NCI-H2196 (cell line): ENCODE results near the gene HOXA11.

Experiments
- DNase-seq: peaks from one replicate; lab custom pipeline; 2025; ENCODE audit not compliant: unreplicated experiment; lab: John Stamatoyannopoulos, UW

Gene HOXA11

DNA sequence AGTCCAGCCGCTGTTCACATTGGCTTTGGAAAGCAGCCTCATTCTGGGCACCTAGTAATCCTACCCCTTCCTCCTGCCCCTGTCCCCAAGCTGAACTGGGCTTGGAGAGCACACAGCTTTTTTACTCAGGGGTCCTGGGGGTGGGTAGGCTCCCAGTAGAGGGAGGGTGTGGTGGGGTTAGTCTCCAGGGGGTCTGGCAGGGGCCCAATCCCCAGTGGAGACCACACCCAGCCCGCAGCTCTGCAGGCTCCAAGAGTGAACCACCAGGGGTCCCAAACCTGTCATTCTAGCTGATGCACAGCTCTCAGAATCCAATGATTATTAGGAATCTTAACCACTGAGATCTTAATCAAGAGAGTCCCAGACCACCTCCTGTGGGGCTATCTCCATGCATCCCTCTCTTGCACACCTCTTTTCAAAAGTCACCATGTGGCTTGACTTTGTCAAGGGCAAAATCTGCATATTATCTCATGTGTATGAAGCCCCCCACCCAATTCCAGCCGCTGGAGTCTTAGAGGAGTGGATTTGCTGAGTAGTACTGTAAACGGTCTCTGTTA lies 2.7 kb downstream of the HOXA11 start:
- DNase-seq, result no peak

DNA sequence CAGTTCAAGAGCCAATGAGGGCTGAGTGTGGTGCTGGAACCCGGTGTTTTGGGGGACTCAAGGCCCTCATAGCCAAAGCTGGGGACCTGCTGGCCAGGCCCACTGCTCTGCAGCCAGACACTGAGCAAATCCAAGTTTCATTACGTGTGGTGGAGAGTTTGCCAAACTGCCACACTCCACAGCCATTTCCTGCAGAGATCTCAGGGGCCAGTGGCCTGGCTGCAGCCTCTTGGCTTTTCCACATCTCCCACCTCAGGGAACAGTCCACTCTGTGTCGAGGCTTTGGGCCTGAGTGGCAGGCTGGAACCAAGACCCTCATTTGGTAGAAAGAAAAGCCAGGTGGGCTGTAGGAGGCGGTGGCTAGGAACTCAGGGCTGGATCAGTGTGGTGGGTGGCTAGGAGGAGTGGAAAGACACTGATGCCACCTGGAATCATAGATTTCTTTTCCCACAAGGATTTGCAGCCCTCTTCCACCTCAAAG lies 3.2 kb downstream of the HOXA11 start:
- DNase-seq, result no peak

DNA sequence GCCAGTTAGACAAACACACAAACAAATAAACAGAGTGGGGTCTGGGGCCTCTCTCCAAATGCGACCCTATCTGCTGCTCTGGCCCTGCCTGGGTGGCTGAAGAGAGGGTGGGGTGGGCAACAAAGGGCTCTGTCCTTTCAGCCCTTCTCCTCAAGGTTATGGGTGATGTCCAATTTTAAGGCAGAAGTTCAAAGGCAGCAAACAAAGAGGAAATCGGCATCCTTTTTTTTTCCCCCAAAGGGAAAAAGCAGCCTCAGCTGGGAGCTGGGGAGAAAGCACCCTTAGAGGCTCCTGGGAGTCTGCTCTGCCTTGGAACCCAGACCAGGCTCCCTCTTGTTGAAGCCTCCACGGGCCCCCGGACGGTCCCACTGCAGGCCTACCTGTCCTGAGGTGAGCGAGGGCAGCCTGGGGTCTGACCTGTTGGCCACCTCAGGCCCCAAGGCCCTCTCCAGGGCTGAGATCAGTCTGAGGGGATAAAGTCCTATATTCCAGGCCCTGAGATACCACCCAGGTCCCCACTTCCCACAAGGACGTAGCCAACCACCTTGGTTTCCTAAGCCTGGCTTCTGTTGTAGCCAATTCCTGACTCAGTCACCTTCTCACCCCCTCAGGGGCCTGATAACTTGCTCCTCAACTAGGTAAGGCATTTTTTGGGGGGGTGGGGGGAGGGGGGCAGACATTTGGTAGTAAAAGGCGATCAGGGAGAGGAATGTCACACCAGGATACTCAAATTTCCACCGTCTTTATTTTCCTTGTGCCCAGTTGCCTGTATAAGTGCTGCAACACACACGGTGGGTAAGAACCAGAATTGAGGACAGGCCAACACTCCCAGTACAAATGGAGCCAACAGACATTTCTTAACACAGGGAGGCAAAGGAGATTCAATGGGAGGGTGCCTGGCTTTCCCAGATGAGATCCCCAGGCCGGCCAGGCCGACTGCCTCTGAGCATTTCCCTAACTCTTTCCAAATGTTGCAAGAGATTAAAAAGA lies 4.3 kb downstream of the HOXA11 start:
- DNase-seq, result no peak

DNA sequence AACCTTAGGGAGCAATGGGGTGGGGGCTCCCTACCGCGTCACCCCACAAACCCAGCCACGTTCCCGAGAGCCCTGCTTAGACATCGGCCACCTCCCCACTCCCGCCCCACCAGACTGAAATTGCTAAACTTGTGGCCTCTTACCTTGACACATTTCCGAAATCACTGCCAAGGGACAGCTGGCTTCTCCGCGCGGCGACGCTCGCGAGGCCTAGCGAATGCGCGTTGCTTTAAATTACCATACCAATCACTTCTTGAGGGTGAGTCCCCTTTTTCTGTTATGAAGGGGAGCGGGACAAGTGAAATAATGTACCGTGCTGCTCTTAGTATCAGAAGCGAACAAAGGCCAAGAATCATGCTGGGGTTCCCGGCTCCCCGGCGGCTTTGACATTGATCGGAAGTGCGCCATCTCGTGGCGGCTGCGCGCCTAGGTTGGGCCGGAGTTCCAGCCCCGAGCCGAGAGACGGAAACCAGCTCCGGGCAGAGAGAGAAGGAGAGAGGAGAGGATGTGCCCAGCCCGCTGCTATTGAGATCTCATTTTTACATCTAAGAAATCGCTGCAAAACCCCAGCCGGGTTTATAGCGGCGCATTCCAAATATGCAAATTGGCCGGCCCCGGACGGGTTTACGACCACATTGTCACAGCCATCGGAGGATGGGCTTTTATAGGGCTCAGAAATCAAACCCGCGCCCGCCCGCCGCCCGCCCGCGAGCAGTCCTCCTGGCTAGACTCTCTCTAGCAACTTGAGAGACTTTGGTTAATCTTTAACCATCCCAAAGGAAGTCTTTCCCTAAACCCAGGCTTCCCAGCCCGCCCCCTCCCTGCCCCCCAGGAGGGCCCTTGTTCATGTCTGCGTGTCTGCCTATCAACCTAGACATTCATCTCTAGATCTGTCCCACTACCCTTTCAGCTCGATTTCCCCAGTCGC lies 5.3 kb downstream of the HOXA11 start:
- DNase-seq, result no peak

DNA sequence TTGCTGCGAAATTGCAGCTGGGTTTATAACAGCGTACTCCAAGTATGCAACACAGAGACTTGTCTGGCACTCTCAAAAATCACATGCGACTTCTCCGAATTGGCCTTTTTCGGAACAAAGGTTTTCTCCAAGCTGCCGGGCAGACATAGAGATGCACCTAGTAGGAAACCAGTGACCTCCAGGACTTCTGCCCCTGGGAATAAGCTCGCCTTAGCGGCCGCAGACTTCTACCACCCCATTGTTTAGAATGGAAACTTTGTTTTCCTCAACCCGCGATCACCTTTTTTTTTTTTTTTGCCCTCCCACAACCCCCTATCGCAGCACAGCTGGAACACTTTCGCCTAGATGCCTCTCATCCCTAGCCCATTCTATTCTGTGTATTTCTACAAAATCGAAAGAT lies 6.0 kb downstream of the HOXA11 start:
- no peak for DNase-seq

DNA sequence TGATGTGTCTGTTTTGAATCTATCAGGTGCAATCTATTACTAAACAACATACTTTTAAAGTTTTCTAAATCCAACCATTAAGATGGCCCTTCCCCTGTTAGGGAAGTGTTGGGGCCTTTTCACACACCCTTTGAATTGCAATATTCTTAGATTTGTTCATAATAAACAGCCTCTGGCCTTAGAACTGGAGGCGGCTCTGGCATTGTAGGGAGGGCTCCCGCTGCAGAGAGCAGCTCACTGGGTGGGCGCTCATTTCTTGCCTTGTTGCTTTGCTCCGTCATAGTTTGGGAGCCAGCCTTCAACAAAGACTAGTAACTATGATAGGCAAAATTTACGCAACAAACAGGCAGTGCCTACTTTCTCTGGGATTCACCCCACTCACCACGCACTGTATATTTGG lies 6.7 kb downstream of the HOXA11 start:
- no peak for DNase-seq

DNA sequence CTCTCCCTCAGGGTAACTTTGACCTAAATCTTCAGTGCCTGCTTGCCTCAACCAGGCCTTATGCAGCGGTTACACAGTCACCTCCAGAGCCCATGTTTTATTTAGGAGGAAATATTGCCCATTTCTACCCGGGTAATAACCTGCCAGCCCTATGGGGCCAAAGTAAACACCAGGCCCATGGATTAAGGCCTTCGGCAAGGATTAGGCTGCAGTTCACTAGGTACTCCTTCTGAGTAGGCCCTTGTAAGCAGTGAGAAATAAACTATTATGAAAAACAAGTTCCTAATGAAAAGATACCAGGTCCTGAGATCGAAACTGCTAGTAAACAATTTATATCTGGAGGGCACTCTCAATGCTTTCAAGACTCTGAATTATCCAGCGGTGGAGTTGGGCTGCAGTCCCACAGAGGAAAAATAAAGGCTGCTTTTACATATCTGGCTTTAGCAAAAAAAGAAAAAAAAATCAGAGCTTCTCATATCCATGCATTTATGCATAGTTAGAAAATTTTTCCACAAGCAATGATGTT lies 7.2 kb downstream of the HOXA11 start:
- DNase-seq, result no peak

DNA sequence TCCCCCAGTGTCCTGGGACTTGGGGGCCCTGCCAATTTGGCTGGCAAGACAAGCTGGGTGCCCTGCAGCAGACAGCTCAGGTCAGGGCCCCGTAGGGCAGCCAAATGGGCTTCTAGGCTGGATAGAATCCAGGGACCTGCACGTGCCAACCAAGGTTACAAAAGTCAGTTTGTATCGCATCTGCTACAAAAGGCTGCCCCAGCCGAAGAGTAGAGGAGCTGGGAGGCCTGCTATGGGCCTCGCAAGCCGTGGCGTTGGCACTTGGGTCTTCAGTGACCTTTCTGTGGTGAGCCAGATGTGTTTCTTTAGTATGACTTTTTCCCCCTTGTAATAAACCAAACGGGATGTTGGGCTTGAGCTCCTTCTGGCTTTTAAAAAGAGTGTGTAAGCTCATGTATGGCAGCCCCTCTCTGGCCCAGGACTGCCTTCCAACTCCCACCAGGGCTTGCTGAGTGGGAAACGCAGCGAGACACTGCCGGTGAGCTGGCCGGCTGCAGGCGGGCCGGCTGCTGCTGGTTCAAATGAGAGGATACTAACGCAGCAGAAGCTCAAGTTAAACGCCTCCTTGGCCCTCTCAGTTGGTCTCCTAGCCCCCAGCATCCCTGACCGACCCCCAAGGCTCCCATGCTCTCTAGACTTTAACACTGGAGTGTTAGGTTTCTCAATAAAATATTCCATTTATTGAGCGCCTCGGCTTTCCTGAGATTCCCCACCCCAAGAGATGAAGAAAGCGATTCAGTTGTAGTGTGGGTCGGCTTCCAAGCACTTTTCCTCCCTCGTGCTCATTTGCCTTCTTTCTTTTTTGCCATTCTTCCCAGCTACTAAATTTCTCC lies 7.9 kb downstream of the HOXA11 start:
- DNase-seq, result no peak

DNA sequence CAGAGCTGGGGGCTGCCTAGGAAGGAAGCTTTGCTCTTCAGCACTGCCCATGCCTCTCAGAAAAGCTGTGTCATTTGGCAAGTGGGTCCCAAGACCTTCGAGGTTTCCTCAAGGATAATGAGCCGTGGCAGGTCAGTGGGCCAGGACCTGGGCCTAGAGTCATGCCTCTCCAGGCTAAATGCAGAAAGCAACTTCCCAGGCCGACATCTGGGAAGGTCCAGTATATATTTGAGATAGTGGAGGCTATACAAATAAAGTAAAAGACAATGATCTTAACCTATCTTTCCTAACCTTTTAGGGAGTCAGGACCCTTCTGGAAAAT lies 8.5 kb downstream of the HOXA11 start:
- no peak for DNase-seq

DNA sequence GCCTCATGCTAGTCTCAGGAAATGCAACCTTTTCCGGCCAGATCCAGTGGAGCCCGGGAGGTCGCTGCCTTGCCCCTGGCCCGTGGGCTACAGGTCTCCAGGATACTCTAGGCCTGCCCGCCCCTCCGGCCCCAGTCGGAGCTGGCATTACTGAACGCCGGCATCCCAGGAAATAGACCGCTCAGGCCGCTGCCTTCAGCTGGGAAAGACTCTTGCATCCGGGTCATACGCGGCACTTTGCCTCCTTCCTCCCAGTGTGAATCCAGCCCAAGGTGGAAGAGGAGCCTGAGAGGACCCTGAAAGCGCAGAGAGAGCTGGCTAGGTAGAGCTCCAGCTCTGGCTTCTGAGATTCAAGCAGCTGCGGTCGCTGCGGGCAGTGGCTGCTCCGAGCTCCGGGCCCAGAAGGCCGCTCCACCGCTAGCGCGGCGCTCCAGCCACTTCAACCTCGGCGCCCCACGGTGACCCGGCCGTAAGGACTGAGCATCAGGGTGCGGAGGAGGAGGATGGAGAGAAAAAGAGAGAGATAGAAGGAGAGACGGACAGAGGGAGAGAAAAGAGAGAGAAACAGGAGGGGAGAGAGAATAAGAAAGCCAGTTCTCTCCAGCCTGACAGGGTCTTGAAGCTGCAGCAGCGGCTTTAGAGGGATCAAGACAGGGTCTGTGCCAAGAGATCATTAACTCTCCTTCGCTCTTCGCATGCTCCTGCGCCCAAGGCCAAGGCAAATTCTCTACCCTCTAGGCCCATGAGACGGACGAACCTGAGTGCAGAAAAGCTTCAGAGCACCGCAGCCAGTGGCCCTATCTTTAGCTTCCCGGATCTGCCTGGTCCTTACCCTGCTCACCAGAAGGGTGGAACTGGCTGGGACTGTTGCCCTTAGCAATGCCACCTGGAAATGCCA lies 9.2 kb downstream of the HOXA11 start:
- DNase-seq, result no peak

DNA sequence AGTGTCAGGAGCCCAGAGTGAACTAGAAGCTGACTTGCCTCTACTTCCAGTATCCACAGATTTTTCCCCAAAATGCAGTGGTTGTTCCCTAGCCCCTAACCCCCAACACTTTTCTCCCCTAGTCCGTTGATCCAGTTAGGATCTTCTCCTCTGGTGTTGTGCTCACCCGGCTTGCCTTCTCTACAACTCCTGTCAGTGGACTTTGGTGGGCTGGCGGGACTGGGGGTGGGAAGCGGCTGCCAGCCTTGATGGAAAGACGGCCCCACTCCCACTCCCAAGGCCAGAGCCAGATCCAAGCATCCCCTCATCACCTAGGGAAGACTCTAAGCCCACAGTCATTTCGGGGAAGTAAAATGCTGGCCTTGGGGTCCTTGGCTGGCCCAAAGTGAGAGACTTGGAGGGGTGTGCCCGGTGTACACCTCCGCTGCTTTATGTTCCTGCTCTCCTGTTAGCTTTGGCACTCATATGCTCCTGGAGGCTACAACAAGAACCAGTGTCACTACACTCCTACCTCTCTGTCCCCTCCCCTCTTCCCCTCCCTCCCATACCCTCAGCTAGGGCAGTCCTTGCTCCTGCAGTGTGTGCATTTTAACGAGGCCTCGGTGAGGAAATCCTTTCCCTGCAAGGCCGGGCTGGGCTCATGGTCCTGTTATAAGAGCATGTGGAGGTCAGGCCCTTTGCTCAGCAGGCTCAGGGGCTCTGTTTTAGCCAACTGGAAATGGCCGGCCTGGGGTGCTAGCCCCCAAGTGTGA lies 10.0 kb downstream of the HOXA11 start:
- DNase-seq, result no peak

DNA sequence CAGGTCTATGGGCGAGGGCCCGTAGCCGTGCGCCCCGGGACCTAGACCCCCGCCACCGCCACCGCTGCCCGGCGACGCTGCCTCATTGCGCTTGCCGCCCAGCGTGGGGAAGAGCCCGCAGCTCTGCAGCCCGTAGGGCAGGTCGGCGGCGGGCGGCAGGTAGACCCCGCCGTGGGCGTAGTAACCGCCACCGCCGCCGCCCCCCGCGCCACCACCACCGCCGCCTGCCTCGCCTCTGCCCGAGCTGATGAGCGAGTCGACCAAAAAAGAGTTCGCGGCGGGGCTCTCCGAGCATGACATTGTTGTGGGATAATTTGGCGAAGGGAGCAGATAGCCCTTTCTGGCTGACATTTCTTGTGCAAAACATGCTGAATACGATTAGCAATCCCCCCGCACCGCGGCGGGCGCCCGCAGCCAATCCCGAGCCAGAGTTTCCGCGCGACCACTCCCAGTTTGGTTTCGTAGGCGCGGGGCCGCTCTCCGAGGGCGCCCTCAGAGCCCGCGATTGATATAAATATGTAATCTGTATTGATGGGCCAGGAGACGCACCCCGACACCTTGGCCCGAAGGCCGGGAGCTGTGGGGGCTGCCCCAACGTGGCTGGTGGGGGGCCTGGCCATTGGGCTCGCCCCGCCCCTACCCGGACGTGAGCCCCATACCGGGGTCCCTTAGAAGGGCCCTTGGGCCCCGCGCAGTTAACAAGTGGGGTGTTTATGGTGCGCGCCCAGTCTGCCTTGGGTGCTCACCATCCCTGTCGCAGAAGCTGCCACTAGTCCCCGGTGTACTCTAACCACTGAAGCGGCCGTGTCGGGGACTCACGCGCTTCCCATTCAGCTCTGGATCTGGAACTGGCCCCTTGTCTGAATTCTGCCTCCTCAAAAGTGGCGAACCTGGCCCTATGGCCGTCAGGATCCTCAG lies 10.8 kb downstream of the HOXA11 start, which contains the start of gene HOXA10:
HOXA10 (minus strand) TSS at position 365 of the 918 bp plus-strand sequence; CDS start at position 351, 14 bp downstream.
- no peak for DNase-seq

DNA sequence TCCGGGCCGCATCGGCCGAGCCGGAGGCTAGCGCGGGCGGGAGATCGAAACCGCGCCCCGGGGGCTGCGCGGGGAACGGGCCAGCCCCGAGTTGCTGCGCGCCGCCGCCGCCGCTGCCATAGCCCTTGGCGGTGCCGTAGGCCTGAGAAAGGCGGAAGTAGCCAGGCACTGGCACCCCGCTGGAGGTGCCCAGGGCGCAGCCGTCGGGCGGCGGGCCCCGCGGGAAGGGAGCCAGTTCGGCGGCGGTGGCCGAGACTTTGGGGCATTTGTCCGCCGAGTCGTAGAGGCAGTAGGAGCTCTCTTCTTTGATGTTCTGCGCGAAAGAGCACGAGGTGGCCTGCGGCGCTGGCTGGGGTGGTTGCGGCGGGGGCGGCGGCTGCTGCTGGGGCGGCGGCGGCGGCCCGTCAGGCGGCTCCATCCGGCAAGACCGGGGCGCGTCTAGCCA lies 11.5 kb downstream of the HOXA11 start:
- peak; percentile 52 for DNase-seq

DNA sequence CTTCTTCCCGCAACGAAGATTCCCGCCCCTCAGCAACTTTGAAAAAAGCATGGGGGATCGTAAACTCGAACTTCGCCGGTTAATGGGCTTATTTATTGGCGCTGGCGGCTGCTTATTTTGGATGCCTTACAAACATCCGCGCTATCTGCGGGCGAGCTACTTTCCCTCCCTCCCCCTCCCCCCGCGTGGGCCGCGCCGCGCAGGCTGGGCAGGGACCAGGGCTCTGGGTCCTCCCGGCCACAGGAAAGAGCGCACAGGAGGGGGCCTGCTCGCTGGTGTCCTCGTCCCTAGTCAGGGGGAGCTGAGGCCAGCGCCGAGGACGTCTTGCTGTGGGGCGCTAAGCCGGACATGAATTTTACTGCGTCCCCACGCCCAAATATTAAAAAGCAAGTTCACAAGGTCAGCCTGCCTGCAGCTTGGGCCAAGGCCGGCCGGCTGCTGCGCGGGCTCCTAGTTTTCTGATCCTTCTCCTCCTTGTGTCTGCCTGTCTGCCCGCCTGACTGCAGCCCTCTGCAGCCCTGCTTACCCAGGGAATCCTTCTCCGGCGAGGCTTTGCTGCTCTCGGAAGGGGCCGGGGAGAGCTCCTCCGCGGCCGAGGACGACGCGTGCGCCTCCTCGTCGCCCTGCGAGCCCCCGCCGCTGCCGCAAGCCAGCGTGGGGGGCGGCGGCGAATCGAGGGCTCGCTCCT lies 12.1 kb downstream of the HOXA11 start:
- DNase-seq, result peak; percentile 28

DNA sequence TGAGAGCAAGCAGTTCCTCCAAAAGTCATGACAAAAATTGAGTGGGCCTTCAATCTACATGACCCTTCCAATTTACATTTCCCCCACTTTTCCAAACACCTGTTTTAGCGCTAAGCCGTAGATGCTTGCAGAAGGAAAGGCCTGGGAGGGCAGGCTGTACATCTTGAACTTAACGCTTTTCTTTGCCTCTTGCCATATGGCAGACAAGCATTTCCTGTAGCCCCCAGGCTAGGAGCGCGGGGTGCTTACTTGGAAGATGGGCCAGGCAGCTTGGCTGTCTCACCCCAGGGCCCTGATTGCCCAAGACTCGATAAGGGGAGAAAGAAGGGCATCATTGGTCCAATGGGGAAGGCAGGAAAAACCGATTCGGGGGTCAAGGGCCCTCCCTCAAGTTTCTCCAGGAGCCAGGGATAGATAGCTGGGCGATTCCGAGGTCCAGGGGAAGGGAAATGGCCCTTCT lies 12.7 kb downstream of the HOXA11 start:
- no peak for DNase-seq

DNA sequence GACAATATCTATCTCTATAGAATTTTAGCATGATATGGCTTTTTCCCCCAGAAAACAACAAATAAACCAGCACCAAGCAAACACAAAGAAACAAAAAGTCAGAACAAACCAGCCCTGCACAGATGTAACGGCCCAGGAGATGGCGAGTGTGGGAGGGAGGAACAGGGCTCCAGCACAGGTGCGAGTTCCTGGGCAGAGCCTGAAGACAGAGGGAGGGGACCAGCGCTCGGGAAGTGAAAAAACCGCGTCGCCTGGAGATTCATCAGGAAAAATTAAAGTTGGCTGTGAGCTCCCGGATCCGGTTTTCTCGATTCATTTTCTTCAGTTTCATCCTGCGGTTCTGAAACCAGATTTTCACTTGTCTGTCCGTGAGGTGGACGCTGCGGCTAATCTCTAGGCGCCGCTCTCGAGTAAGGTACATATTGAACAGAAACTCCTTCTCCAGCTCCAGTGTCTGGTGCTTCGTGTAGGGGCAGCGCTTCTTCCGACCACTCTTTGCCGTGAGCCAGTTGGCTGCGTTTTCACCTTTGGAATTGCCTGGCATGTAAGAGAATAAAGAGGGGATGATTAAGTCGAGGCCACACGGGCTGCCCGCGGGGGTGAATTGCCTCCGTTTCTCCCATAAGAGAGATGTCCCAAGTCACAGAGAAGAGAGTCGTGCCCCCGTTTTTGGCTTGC lies 13.3 kb downstream of the HOXA11 start:
- no peak for DNase-seq
